Heart left ventricle (tissue), 13 donors: ENCODE results near the gene HSFX1.

ENCODE experiments used
- CTCF ChIP-seq, 12 donors: fragments of 200-600 bp; sonication (generic) in 4 of 12; IDR thresholded peaks; one replicate each; pipeline versions ENCODE4 v1.5.0 to v1.8.0; 2018 to 2022; ENCODE audit warnings: antibody characterized with exemption in 12 of 12, mild to moderate bottlenecking in 5 of 12
- POLR2A ChIP-seq, 2 donors: fragments of 450-650 bp; IDR thresholded peaks; one replicate each; pipeline ENCODE4 v1.6.1; 2017; ENCODE audit warnings: antibody characterized with exemption in 2 of 2, mild to moderate bottlenecking in 2 of 2, moderate library complexity in 2 of 2
- donor health status: ischemic (EF 13 %, LVEDD 7.1; RV severe dilation, severe dysfunction).
- donor health status: DM: no; HTN: yes; CAD: no.
- donor health status: DM: no; HTN: no; CAD: no.
- donor health status: ischemic (EF 25% LVEDD 6.9; RV normal size, moderate dysfunction).
- donor health status: ischemic (EF 25% LVEDD 5.7; RV mildly dilated, moderate dysfunction).
- donor health status: ischemic (EF 35%, LVEDD 5.7; RV mildly dilated, moderate dysfunction).
- donor health status: nonischemic (EF 11% LVEDD 7.7; RV severe dilation, severe dysfunction).
- donor health status: DM: yes; HTN: yes; CAD: no.
- donor health status: PGD.
- donor health status: ischemic (EF 29% LVEDD 5.4; RV normal size, mild dysfunction).
- donor health status: nonischemic (EF 23%, LVEDD 6.1; RV moderate dilation, normal function).

- TF ChIP-seq POLR2A (IDR thresholded peaks at IDR 0.05), result no peak
- no peak for TF ChIP-seq CTCF (IDR thresholded peaks at IDR 0.05)
Observed at GRCh38 chrX:149803458-149804062, 29.7 kb downstream of the HSFX1 start.
